Mesenchymal stem cell (in vitro differentiated cells and primary cell): ENCODE results near the gene LEF1.

Source experiments
- DNase-seq: peaks from one replicate; pipeline ENCODE4 v3.0.0-alpha.2; 2013
- H2AFZ ChIP-seq: one replicate; pipeline ENCODE4 v1.6.1; 2013; ENCODE audit warnings: low read depth, mild to moderate bottlenecking, control low read depth, inconsistent platforms, low read length, moderate library complexity
- H2AK5ac ChIP-seq: 2 replicates; pipeline ENCODE4 v1.6.1; 2013; ENCODE audit warnings: low read length, moderate library complexity, mild to moderate bottlenecking, inconsistent platforms; ENCODE audit not compliant: severe bottlenecking
- H2BK120ac ChIP-seq: one replicate; pipeline ENCODE4 v1.6.1; 2013; ENCODE audit warnings: low read depth, mild to moderate bottlenecking, inconsistent platforms, low read length, moderate library complexity
- H2BK12ac ChIP-seq, 2 experiments: one replicate each; pipeline ENCODE4 v1.6.1; 2013; ENCODE audit warnings: inconsistent platforms in 2 of 2, low read length in 2 of 2, mild to moderate bottlenecking in 2 of 2, moderate library complexity in 2 of 2, control low read depth in 1 of 2
- H2BK15ac ChIP-seq: one replicate; pipeline ENCODE4 v1.6.1; 2013; ENCODE audit warnings: mild to moderate bottlenecking, low read depth, inconsistent platforms; ENCODE audit not compliant: poor library complexity, severe bottlenecking
- H2BK5ac ChIP-seq: 2 replicates; pipeline ENCODE4 v1.6.1; 2013; ENCODE audit warnings: low read depth, mild to moderate bottlenecking, low read length, control low read depth, inconsistent platforms; ENCODE audit not compliant: poor library complexity, severe bottlenecking
- H3K14ac ChIP-seq, 2 experiments: one replicate each; pipeline ENCODE4 v1.6.1; 2013; ENCODE audit warnings: inconsistent platforms in 2 of 2, low read length in 2 of 2, control low read depth in 1 of 2, mild to moderate bottlenecking in 1 of 2, moderate library complexity in 1 of 2
- H3K18ac ChIP-seq, 2 experiments: one replicate each; pipeline ENCODE4 v1.6.1; 2013; ENCODE audit warnings: inconsistent platforms in 2 of 2, low read length in 2 of 2, control low read depth in 1 of 2, low read depth in 1 of 2, mild to moderate bottlenecking in 1 of 2
- H3K23ac ChIP-seq, 2 experiments: one replicate each; pipeline ENCODE4 v1.6.1; 2013; ENCODE audit warnings: inconsistent platforms in 2 of 2, low read length in 2 of 2, mild to moderate bottlenecking in 2 of 2, moderate library complexity in 2 of 2, control low read depth in 1 of 2
- H3K27ac ChIP-seq: 2 replicates; pipeline ENCODE4 v1.5.1; 2013; ENCODE audit warnings: mild to moderate bottlenecking, moderate library complexity, low read length, control low read depth, inconsistent platforms; ENCODE audit not compliant: poor library complexity, severe bottlenecking
- H3K27me3 ChIP-seq, 2 experiments: 2 replicates each; pipeline versions ENCODE4 v1.6.1 to v1.7.0; 2013; ENCODE audit warnings: low read length in 2 of 2, mild to moderate bottlenecking in 2 of 2, moderate library complexity in 2 of 2, control low read depth in 1 of 2, inconsistent platforms in 1 of 2; ENCODE audit not compliant: control insufficient read depth in 1 of 2, insufficient read depth in 1 of 2
- H3K36me3 ChIP-seq, 2 experiments: 2 replicates each; pipeline versions ENCODE4 v1.6.1 to v1.7.0; 2013; ENCODE audit warnings: low read length in 2 of 2, control low read depth in 1 of 2, inconsistent platforms in 1 of 2, low read depth in 1 of 2, mild to moderate bottlenecking in 1 of 2; ENCODE audit not compliant: insufficient read depth in 2 of 2, control insufficient read depth in 1 of 2
- H3K4ac ChIP-seq, 2 experiments: one replicate each; pipeline ENCODE4 v1.6.1; 2013; ENCODE audit warnings: inconsistent platforms in 2 of 2, low read length in 2 of 2, mild to moderate bottlenecking in 2 of 2, moderate library complexity in 2 of 2, control low read depth in 1 of 2, low read depth in 1 of 2
- H3K4me1 ChIP-seq: 2 replicates; pipeline ENCODE4 v1.6.1; 2013; ENCODE audit warnings: low read depth, low read length, control low read depth; ENCODE audit not compliant: control insufficient read depth, insufficient read depth
- H3K4me2 ChIP-seq: 2 replicates; pipeline ENCODE4 v1.6.1; 2013; ENCODE audit warnings: low read length, mild to moderate bottlenecking, inconsistent platforms; ENCODE audit not compliant: poor library complexity, severe bottlenecking
- H3K4me3 ChIP-seq, 2 experiments: 2 replicates each; pipeline versions ENCODE4 v1.5.1 to v1.7.0; 2013; ENCODE audit warnings: low read length in 2 of 2, mild to moderate bottlenecking in 2 of 2, control low read depth in 1 of 2, low read depth in 1 of 2; ENCODE audit not compliant: insufficient read depth in 1 of 2
- H3K79me1 ChIP-seq: replicated peaks from 2 replicates; pipeline ENCODE4 v1.6.1; 2013; ENCODE audit warnings: mild to moderate bottlenecking, control low read depth, low read length, inconsistent platforms; ENCODE audit not compliant: poor library complexity, severe bottlenecking
- H3K9ac ChIP-seq: 2 replicates; pipeline ENCODE4 v1.7.0; 2013; ENCODE audit warnings: mild to moderate bottlenecking, low read length, moderate library complexity
- H3K9me3 ChIP-seq: 2 replicates; pipeline ENCODE4 v1.7.0; 2013; ENCODE audit warnings: mild to moderate bottlenecking, low read length; ENCODE audit not compliant: control insufficient read depth
- H4K8ac ChIP-seq: one replicate; pipeline ENCODE4 v1.6.1; 2013; ENCODE audit warnings: inconsistent platforms, mild to moderate bottlenecking, low read length, moderate library complexity
- H4K91ac ChIP-seq: one replicate; pipeline ENCODE4 v1.6.1; 2013; ENCODE audit warnings: mild to moderate bottlenecking, low read length, inconsistent platforms
- WGBS: methylation state at CpG from one replicate; pipeline ENCODE4 v1.1.7; 2013; ENCODE audit warnings: mixed read lengths; 5-methylcytosine and 5-hydroxymethylcytosine counted together

The LEF1 gene

DNA sequence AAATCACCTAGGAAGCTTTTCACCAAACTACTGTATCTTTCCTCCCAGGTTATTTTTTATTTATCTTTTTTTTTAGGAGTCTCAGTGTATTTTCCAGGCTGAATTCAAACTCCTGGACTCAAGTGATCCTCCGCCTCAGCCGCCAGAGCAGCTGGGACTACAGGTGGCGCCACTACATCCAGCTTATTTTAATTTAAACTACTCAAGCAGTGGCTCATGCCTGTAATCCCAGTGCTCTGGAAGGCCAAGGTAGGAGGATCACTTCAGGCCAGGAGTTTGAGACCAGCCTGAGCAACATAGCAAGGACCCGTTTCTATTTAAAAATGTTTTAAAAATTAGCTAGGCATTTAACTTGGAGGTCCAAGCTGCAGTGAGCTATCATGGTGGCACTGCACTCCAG is 37.8 kb downstream of the LEF1 start:
- H3K4me3 ChIP-seq, result no peak overlapping the region
- no peak overlapping the region for H2AFZ ChIP-seq
- no peaks in the 10 kb centered on the region for H3K9me3 ChIP-seq
- H2BK5ac ChIP-seq, result no peak overlapping the region
- no peaks in the 10 kb centered on the region for H3K36me3 ChIP-seq
- no peak overlapping the region for H3K4ac ChIP-seq
- H3K79me1 ChIP-seq, result no peaks in the 10 kb centered on the region
- H2BK12ac ChIP-seq, result no peak overlapping the region
- H4K8ac ChIP-seq, result no peak overlapping the region
- 92% methylated on average over 4 of the region's 4 CpGs for WGBS
- no peak overlapping the region for H3K27ac ChIP-seq
- H4K91ac ChIP-seq, result no peak overlapping the region
- H3K18ac ChIP-seq, result no peak overlapping the region
- H2AK5ac ChIP-seq, result no peak overlapping the region
- no peak for DNase-seq
- H3K4me2 ChIP-seq, result no peak overlapping the region
- no peak overlapping the region for H3K14ac ChIP-seq
- H2BK120ac ChIP-seq, result no peak overlapping the region
- H3K27me3 ChIP-seq, result peaks cover 0 to 5% of the 10 kb centered on the region in 2 experiments
- H3K23ac ChIP-seq, result no peak overlapping the region
- no peak overlapping the region for H3K9ac ChIP-seq
- no peaks in the 10 kb centered on the region for H3K4me1 ChIP-seq
- no peak overlapping the region for H2BK15ac ChIP-seq

DNA sequence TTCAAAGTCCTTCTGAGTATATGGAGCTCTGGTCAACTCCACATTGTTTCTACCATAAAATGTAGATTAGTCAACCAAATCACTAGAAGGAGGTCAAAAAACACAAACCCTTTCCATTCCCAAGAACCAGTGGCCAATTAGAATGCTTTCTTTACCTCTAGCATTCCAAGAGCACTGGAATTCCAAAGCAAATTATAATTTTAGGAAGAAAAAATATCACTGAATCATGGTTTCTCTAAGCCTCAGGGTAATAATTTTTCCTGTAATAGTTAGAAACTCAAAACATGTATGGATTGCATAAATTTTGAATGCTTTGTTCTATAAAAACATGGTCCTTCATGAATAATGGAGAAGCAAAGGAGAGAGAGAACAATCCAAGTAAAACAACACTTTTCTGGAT is 39.5 kb downstream of the LEF1 start:
- Histone ChIP-seq H2AK5ac (no peak overlapping the region), H4K91ac (no peak overlapping the region), H4K8ac (no peak overlapping the region), H3K4me2 (no peak overlapping the region), H2BK12ac (no peak overlapping the region), H3K4ac (no peak overlapping the region), H3K4me1 (no peaks in the 10 kb centered on the region), H3K4me3 (no peak overlapping the region), H3K14ac (no peak overlapping the region), H3K9ac (no peak overlapping the region), H3K27ac (no peak overlapping the region), H3K79me1 (no peaks in the 10 kb centered on the region), H3K9me3 (no peaks in the 10 kb centered on the region), H2BK15ac (no peak overlapping the region), H3K27me3 (no peaks in the 10 kb centered on the region), H3K36me3 (no peaks in the 10 kb centered on the region), H2BK5ac (no peak overlapping the region), H2BK120ac (no peak overlapping the region), H3K23ac (no peak overlapping the region), H2AFZ (no peak overlapping the region), H3K18ac (no peak overlapping the region)
- no peak for DNase-seq

DNA sequence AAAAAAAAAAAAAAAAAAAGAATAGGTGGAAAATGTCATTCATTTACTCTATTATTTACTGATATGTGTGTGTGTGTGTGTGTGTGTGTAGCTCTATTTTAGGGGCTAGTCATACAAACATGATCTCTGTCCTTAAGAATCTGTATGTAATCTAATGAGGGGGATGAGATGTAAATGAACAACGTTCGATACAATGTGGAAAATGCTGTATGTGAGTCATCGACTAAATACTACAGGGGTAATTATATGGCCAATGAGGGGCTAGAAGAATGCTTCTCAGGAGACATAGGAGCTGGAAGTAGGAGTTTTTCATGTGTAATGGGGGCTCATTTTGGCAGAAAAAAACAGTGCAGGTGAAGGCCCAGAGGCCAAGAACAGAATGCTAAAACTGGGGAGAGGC is 41.9 kb downstream of the LEF1 start:
- H3K4me1 ChIP-seq, result no peaks in the 10 kb centered on the region
- no peaks in the 10 kb centered on the region for H3K79me1 ChIP-seq
- no peak overlapping the region for H4K8ac ChIP-seq
- H3K4ac ChIP-seq, result no peak overlapping the region
- H2BK120ac ChIP-seq, result no peak overlapping the region
- H3K27ac ChIP-seq, result no peak overlapping the region
- no peak overlapping the region for H3K4me3 ChIP-seq
- WGBS, result 85% methylated on average over 3 of the region's 3 CpGs
- no peak overlapping the region for H2AK5ac ChIP-seq
- H2AFZ ChIP-seq, result no peak overlapping the region
- no peak overlapping the region for H3K23ac ChIP-seq
- H2BK5ac ChIP-seq, result no peak overlapping the region
- no peak overlapping the region for H2BK12ac ChIP-seq
- H3K36me3 ChIP-seq, result no peaks in the 10 kb centered on the region
- H3K9ac ChIP-seq, result no peak overlapping the region
- H4K91ac ChIP-seq, result no peak overlapping the region
- no peaks in the 10 kb centered on the region for H3K27me3 ChIP-seq
- no peak for DNase-seq
- no peak overlapping the region for H3K18ac ChIP-seq
- H3K4me2 ChIP-seq, result no peak overlapping the region
- no peaks in the 10 kb centered on the region for H3K9me3 ChIP-seq
- H3K14ac ChIP-seq, result no peak overlapping the region
- H2BK15ac ChIP-seq, result no peak overlapping the region

DNA sequence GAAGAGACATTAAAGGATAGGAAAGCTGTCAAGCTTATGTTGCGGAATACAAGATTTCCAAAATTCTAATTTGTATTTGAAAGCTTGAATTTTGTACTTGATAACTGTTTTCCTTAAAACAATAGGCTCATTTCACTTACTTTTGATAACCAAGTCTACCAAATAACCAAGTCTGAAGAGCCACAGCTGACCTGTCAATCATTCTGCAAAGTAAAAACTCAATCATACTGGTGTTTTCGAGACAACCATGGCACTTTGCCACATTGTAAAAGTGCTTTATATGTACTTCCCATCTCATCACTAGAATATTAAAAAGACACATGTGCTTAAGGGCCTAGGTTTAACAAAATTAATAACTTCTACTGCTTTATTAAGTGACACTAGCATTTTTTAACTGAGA is 47.9 kb downstream of the LEF1 start:
- Histone ChIP-seq H3K79me1 (no peaks in the 10 kb centered on the region), H3K36me3 (no peaks in the 10 kb centered on the region), H4K8ac (no peak overlapping the region), H3K14ac (no peak overlapping the region), H2BK12ac (no peak overlapping the region), H3K4ac (no peak overlapping the region), H3K27ac (no peak overlapping the region), H3K9ac (no peak overlapping the region), H2AFZ (no peak overlapping the region), H2BK15ac (no peak overlapping the region), H3K4me2 (no peak overlapping the region), H3K4me1 (peaks cover 4% of the 10 kb centered on the region), H3K4me3 (no peak overlapping the region), H3K27me3 (no peaks in the 10 kb centered on the region), H2AK5ac (no peak overlapping the region), H2BK120ac (no peak overlapping the region), H3K18ac (no peak overlapping the region), H3K23ac (no peak overlapping the region), H2BK5ac (no peak overlapping the region), H3K9me3 (no peaks in the 10 kb centered on the region), H4K91ac (no peak overlapping the region)
- no peak for DNase-seq
- 100% methylated on average over 1 of the region's 2 CpGs for WGBS
